ENCODE measurements around the gene RICTOR.

DNA sequence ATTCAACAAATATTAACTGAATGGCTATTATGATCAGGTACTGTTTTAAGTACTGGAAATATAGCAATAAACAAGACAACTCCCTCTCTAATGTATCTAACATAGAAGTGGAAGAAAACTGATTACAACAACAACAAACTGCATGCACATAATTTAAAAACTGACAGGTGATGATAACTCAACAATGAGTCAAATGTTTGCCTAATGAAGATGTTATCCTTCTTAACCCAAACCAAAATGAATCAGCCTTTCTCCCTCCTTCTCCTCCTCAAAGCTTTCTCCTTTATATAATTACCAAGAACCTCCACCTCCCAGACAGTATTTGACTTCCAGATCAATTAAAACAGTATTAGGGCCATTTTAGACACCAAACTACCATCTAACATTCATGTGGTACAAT, 49.3 kb downstream of the RICTOR start:
- TF ChIP-seq, protein P1, sequence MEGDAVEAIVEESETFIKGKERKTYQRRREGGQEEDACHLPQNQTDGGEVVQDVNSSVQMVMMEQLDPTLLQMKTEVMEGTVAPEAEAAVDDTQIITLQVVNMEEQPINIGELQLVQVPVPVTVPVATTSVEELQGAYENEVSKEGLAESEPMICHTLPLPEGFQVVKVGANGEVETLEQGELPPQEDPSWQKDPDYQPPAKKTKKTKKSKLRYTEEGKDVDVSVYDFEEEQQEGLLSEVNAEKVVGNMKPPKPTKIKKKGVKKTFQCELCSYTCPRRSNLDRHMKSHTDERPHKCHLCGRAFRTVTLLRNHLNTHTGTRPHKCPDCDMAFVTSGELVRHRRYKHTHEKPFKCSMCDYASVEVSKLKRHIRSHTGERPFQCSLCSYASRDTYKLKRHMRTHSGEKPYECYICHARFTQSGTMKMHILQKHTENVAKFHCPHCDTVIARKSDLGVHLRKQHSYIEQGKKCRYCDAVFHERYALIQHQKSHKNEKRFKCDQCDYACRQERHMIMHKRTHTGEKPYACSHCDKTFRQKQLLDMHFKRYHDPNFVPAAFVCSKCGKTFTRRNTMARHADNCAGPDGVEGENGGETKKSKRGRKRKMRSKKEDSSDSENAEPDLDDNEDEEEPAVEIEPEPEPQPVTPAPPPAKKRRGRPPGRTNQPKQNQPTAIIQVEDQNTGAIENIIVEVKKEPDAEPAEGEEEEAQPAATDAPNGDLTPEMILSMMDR (IDR thresholded peaks at IDR 0.05) = no peak
- no peak for TF ChIP-seq POLR2A (IDR thresholded peaks at IDR 0.05)
- TF ChIP-seq EP300 (IDR thresholded peaks at IDR 0.05) = no peak

Data from ovary (tissue), 3 donors.